Trophoblast cell (in vitro differentiated cells and primary cell): ENCODE results near the gene PBX3.

Source experiments
- DNase-seq, 2 donors: peaks; one replicate each; pipeline ENCODE4 v3.0.0-alpha.2; 2016
- H2AFZ ChIP-seq: 2 replicates; pipeline ENCODE4 v1.6.1; 2013; ENCODE audit warnings: low read length, moderate library complexity, mild to moderate bottlenecking; ENCODE audit not compliant: insufficient read depth, poor library complexity
- H2AK5ac ChIP-seq: 2 replicates; pipeline ENCODE4 v1.6.1; 2013; ENCODE audit warnings: mild to moderate bottlenecking, low read length
- H2BK120ac ChIP-seq: 2 replicates; pipeline ENCODE4 v1.6.1; 2013; ENCODE audit warnings: low read length, mild to moderate bottlenecking, moderate library complexity; ENCODE audit not compliant: insufficient read depth, poor library complexity
- H2BK12ac ChIP-seq: 2 replicates; pipeline ENCODE4 v1.6.1; 2013; ENCODE audit warnings: mild to moderate bottlenecking, low read length, moderate library complexity
- H2BK5ac ChIP-seq: 2 replicates; pipeline ENCODE4 v1.6.1; 2013; ENCODE audit warnings: low read length, low read depth, moderate library complexity, mild to moderate bottlenecking; ENCODE audit not compliant: poor library complexity
- H3K14ac ChIP-seq: 2 replicates; pipeline ENCODE4 v1.6.1; 2013; ENCODE audit warnings: mild to moderate bottlenecking, low read length
- H3K18ac ChIP-seq: 2 replicates; pipeline ENCODE4 v1.6.1; 2013; ENCODE audit warnings: mild to moderate bottlenecking, low read length
- H3K23ac ChIP-seq: 2 replicates; pipeline ENCODE4 v1.6.1; 2013; ENCODE audit warnings: low read length
- H3K27ac ChIP-seq: 2 replicates; pipeline ENCODE4 v1.5.1; 2013; ENCODE audit warnings: low read depth, mild to moderate bottlenecking, inconsistent platforms, low read length, moderate library complexity
- H3K27me3 ChIP-seq: 2 replicates; pipeline ENCODE4 v1.6.1; 2013; ENCODE audit warnings: inconsistent platforms, mild to moderate bottlenecking, low read length, moderate library complexity; ENCODE audit not compliant: insufficient read depth
- H3K36me3 ChIP-seq, 2 experiments: 1 replicate in 1 of 2; 2 replicates in 1 of 2; pipeline ENCODE4 v1.6.1; 2013; ENCODE audit warnings: low read length in 2 of 2, mild to moderate bottlenecking in 2 of 2, moderate library complexity in 1 of 2; ENCODE audit not compliant: insufficient read depth in 2 of 2, control insufficient read depth in 1 of 2
- H3K4ac ChIP-seq: 2 replicates; pipeline ENCODE4 v1.6.1; 2013; ENCODE audit warnings: low read depth, mild to moderate bottlenecking, low read length, moderate library complexity
- H3K4me1 ChIP-seq, 2 experiments: 1 replicate in 1 of 2; 2 replicates in 1 of 2; pipeline ENCODE4 v1.6.1; 2013; ENCODE audit warnings: low read length in 2 of 2, mild to moderate bottlenecking in 2 of 2, moderate library complexity in 1 of 2; ENCODE audit not compliant: insufficient read depth in 2 of 2, control insufficient read depth in 1 of 2
- H3K4me2 ChIP-seq: 2 replicates; pipeline ENCODE4 v1.6.1; 2013; ENCODE audit warnings: inconsistent platforms, mild to moderate bottlenecking, low read length, moderate library complexity
- H3K4me3 ChIP-seq: 2 replicates; pipeline ENCODE4 v1.5.1; 2013; ENCODE audit warnings: mild to moderate bottlenecking, low read depth, low read length, inconsistent platforms
- H3K79me1 ChIP-seq: one replicate; pipeline ENCODE4 v1.6.1; 2013; ENCODE audit warnings: low read length
- H3K79me2 ChIP-seq: 2 replicates; pipeline ENCODE4 v1.6.1; 2013; ENCODE audit warnings: low read length, mild to moderate bottlenecking; ENCODE audit not compliant: control insufficient read depth, insufficient read depth, poor library complexity
- H3K9ac ChIP-seq: 2 replicates; pipeline ENCODE4 v1.6.1; 2013; ENCODE audit warnings: mild to moderate bottlenecking, low read length
- H3K9me3 ChIP-seq: 2 replicates; pipeline ENCODE4 v1.6.1; 2013; ENCODE audit warnings: low read depth, mild to moderate bottlenecking, control low read depth, inconsistent platforms, low read length; ENCODE audit not compliant: insufficient read depth
- H4K12ac ChIP-seq: 2 replicates; pipeline ENCODE4 v1.6.1; 2013; ENCODE audit warnings: low read depth, mild to moderate bottlenecking, low read length, moderate library complexity
- H4K8ac ChIP-seq: 2 replicates; pipeline ENCODE4 v1.6.1; 2013; ENCODE audit warnings: low read depth, mild to moderate bottlenecking, low read length, moderate library complexity
- H4K91ac ChIP-seq: one replicate; pipeline ENCODE4 v1.6.1; 2013; ENCODE audit warnings: low read depth, mild to moderate bottlenecking, low read length, moderate library complexity
- WGBS: extraction: QIAGEN DNeasy Blood & Tissue Kit; methylation state at CpG from one replicate; pipeline ENCODE4 v1.1.7; 2013; ENCODE audit warnings: missing lambda C conversion rate; ENCODE audit not compliant: insufficient read length, insufficient coverage; ENCODE audit errors: extremely low coverage; 5-methylcytosine and 5-hydroxymethylcytosine counted together

Gene PBX3

GRCh38 chr9:125956102-125956501, 208.9 kb downstream of the PBX3 start:
- Histone ChIP-seq H3K4me2 (no peak overlapping the region), H3K36me3 (peaks cover 0 to 2% of the 10 kb centered on the region in 2 experiments), H2AFZ (no peak overlapping the region), H2BK120ac (no peak overlapping the region), H2BK12ac (no peak overlapping the region), H3K27me3 (no peaks in the 10 kb centered on the region), H3K27ac (no peak overlapping the region), H3K4ac (no peak overlapping the region), H3K79me1 (no peaks in the 10 kb centered on the region), H4K12ac (no peak overlapping the region), H3K79me2 (no peaks in the 10 kb centered on the region), H3K23ac (no peak overlapping the region), H4K91ac (no peak overlapping the region), H2BK5ac (no peak overlapping the region), H3K9me3 (no peaks in the 10 kb centered on the region), H2AK5ac (no peak overlapping the region), H3K14ac (no peak overlapping the region), H3K9ac (no peak overlapping the region), H3K18ac (no peak overlapping the region), H3K4me1 (peaks cover 2% of the 10 kb centered on the region in 2 experiments), H3K4me3 (no peak overlapping the region), H4K8ac (no peak overlapping the region)
- DNase-seq = peak; percentile 27 to 81
- WGBS = no CpG with 5 or more reads among the region's 5 CpGs

GRCh38 chr9:125959315-125959714, 212.1 kb downstream of the PBX3 start:
- Histone ChIP-seq H3K4ac (no peak overlapping the region), H3K79me2 (no peaks in the 10 kb centered on the region), H3K14ac (no peak overlapping the region), H4K8ac (no peak overlapping the region), H3K4me2 (no peak overlapping the region), H3K79me1 (no peaks in the 10 kb centered on the region), H3K9me3 (no peaks in the 10 kb centered on the region), H2BK12ac (no peak overlapping the region), H3K18ac (no peak overlapping the region), H2AK5ac (no peak overlapping the region), H3K4me1 (peaks cover 2% of the 10 kb centered on the region in 2 experiments), H3K36me3 (peaks cover 0 to 2% of the 10 kb centered on the region in 2 experiments), H4K91ac (no peak overlapping the region), H2BK5ac (no peak overlapping the region), H3K4me3 (no peak overlapping the region), H3K27ac (no peak overlapping the region), H2BK120ac (no peak overlapping the region), H3K27me3 (no peaks in the 10 kb centered on the region), H3K9ac (no peak overlapping the region), H3K23ac (no peak overlapping the region), H4K12ac (no peak overlapping the region), H2AFZ (no peak overlapping the region)
- no CpG with 5 or more reads among the region's 3 CpGs for WGBS
- DNase-seq = no peak

- WGBS = no CpG with 5 or more reads among the region's 6 CpGs
- H3K18ac ChIP-seq = no peak overlapping the region
- no peak overlapping the region for H3K9ac ChIP-seq
- no peaks in the 10 kb centered on the region for H3K79me1 ChIP-seq
- H2AK5ac ChIP-seq = no peak overlapping the region
- H3K36me3 ChIP-seq = peaks cover under 1 to 8% of the 10 kb centered on the region in 2 experiments
- no peak overlapping the region for H3K27ac ChIP-seq
- no peak overlapping the region for H2BK12ac ChIP-seq
- no peak overlapping the region for H4K12ac ChIP-seq
- no peak overlapping the region for H3K23ac ChIP-seq
- no peaks in the 10 kb centered on the region for H3K9me3 ChIP-seq
- no peak overlapping the region for H2BK120ac ChIP-seq
- H3K4me1 ChIP-seq = peaks cover 2% of the 10 kb centered on the region in 2 experiments
- no peaks in the 10 kb centered on the region for H3K27me3 ChIP-seq
- no peak overlapping the region for H2AFZ ChIP-seq
- H4K91ac ChIP-seq = no peak overlapping the region
- no peak overlapping the region for H2BK5ac ChIP-seq
- H3K14ac ChIP-seq = no peak overlapping the region
- no peak overlapping the region for H3K4ac ChIP-seq
- DNase-seq = no peak
- no peak overlapping the region for H3K4me3 ChIP-seq
- no peak overlapping the region for H3K4me2 ChIP-seq
- no peak overlapping the region for H4K8ac ChIP-seq
- no peaks in the 10 kb centered on the region for H3K79me2 ChIP-seq
These were observed 212.9 kb downstream of the PBX3 start for GRCh38 chr9:125959951-125960619.

- H3K4me2 ChIP-seq = no peak overlapping the region
- no peak overlapping the region for H3K4ac ChIP-seq
- no peak overlapping the region for H3K4me3 ChIP-seq
- no peak overlapping the region for H2BK12ac ChIP-seq
- no peak overlapping the region for H2AK5ac ChIP-seq
- H3K27ac ChIP-seq = no peak overlapping the region
- no peaks in the 10 kb centered on the region for H3K27me3 ChIP-seq
- H2BK5ac ChIP-seq = no peak overlapping the region
- DNase-seq = no peak
- no peaks in the 10 kb centered on the region for H3K79me1 ChIP-seq
- H3K4me1 ChIP-seq = peaks cover 2% of the 10 kb centered on the region in 2 experiments
- no peak overlapping the region for H3K18ac ChIP-seq
- no peak overlapping the region for H4K12ac ChIP-seq
- peaks cover 2 to 8% of the 10 kb centered on the region in 2 experiments for H3K36me3 ChIP-seq
- H3K14ac ChIP-seq = no peak overlapping the region
- no peak overlapping the region for H2AFZ ChIP-seq
- no peak overlapping the region for H4K91ac ChIP-seq
- H3K9me3 ChIP-seq = no peaks in the 10 kb centered on the region
- H3K23ac ChIP-seq = no peak overlapping the region
- no peak overlapping the region for H3K9ac ChIP-seq
- WGBS = no CpG with 5 or more reads among the region's 8 CpGs
- no peak overlapping the region for H2BK120ac ChIP-seq
- no peak overlapping the region for H4K8ac ChIP-seq
- H3K79me2 ChIP-seq = no peaks in the 10 kb centered on the region
These were observed 213.5 kb downstream of the PBX3 start for GRCh38 chr9:125960626-125961025.
